Measurements from ENCODE around the gene SLC22A17. TPM values are rescaled to one million over a fixed set of nuclear protein-coding genes. Genes with fewer than 3 reads are reported as not detected.

Gene SLC22A17
- total and polyA plus RNA-seq, 4 donors = 1.1 to 14.6 (median 2.6) TPM

DNA sequence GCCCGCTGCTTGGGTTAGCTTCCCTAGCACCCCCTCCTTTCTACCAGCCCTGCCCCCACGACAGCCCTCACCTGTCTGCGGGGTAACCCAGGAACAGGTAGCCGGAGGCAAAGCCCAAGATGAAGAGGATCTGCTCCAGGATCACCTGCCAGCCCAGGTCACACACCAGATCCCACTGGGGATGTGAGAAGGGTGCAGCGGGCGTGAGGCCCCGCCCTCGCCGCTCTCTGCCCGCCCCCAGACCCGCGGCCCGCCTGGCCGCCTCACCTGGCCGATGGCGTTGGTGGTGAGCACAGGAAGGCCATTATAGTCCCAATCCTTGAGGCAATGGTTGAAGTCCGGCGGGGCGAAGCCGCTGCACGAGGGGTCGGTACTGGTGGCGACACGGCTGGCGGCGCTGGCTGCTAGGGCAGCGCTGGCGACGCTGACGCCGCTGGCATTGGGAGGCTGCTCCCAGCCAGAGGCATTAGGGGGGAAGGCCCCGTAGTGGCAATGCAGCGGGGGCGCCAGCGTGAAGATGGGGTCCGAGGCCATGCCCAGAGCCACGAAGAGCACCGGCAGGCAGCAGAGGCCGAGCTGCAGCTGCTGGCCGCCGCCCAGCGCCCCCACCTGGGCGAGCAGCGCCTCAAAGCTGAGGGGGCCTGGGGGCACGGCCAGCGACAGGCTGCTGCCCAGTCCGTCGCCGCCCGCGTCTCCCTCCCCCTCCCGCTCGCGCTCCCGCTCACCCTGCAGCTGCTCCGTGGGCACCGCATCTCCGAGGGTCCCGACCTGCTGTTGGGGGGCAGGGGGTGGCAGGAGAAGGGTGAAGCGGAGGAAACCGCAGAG lies 794 bp downstream of the SLC22A17 start:
- Histone ChIP-seq H3K9ac (ENCODE audit: low read depth in 1 of 2, low read length in 2 of 2) (no peak overlapping the region), H3K36me3 (ENCODE audit: control insufficient read depth in 4 of 4, insufficient read depth in 3 of 4, low read depth in 1 of 4, low read length in 3 of 4) (no peaks in the 10 kb centered on the region), H3K4me3 (ENCODE audit: low read depth in 1 of 3, low read length in 3 of 3) (peak overlapping the region in 2 of 3 donors; percentile 31 to 55), H3K4me1 (ENCODE audit: control insufficient read depth in 4 of 4, insufficient read depth in 4 of 4, low read length in 3 of 4) (peaks cover 4 to 11% (median 8%) of the 10 kb centered on the region in 4 donors), H3K27ac (ENCODE audit: low read depth in 1 of 2, low read length in 2 of 2) (no peak overlapping the region), H3K9me3 (ENCODE audit: control insufficient read depth in 4 of 4, low read length in 3 of 4) (no peaks in the 10 kb centered on the region), H3K27me3 (ENCODE audit: control insufficient read depth in 4 of 4, insufficient read depth in 4 of 4, low read length in 3 of 4) (peaks cover 0 to 11% (median 2%) of the 10 kb centered on the region in 4 donors)
- WGBS = 12% methylated on average over 61 of the region's 61 CpGs
- TF ChIP-seq, protein P1, sequence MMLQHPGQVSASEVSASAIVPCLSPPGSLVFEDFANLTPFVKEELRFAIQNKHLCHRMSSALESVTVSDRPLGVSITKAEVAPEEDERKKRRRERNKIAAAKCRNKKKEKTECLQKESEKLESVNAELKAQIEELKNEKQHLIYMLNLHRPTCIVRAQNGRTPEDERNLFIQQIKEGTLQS (IDR thresholded peaks at IDR 0.05) = no peak
- no peak for TF ChIP-seq TAF1 (conservative IDR thresholded peaks at IDR 0.05)
- no peak for TF ChIP-seq RXRA (IDR thresholded peaks at IDR 0.05)
- TF ChIP-seq HNF4A (conservative IDR thresholded peaks at IDR 0.05) = no peak
- no peak for TF ChIP-seq FOXA2 (IDR thresholded peaks at IDR 0.05)
- TF ChIP-seq GABPA (IDR thresholded peaks at IDR 0.05 in 1 of 2, conservative IDR thresholded peaks at IDR 0.05 in 1 of 2) = no peak
- DNase-seq (ENCODE audit: low spot score) = no peak

GRCh38 chr14:23349156-23349845 lies 3.4 kb downstream of the SLC22A17 start:
- H3K4me1 ChIP-seq (ENCODE audit: control insufficient read depth in 4 of 4, insufficient read depth in 4 of 4, low read length in 3 of 4) = peaks cover 4 to 11% (median 8%) of the 10 kb centered on the region in 4 donors
- H3K27me3 ChIP-seq (ENCODE audit: control insufficient read depth in 4 of 4, insufficient read depth in 4 of 4, low read length in 3 of 4) = peaks cover 0 to 7% (median 2%) of the 10 kb centered on the region in 4 donors
- TF ChIP-seq, protein P2, sequence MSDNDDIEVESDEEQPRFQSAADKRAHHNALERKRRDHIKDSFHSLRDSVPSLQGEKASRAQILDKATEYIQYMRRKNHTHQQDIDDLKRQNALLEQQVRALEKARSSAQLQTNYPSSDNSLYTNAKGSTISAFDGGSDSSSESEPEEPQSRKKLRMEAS (IDR thresholded peaks at IDR 0.05) = no peak
- TF ChIP-seq EGR1 (IDR thresholded peaks at IDR 0.05; ENCODE audit: low read depth in 2 of 2) (no peak), TAF1 (conservative IDR thresholded peaks at IDR 0.05) (no peak), HNF4A (conservative IDR thresholded peaks at IDR 0.05) (no peak), SP1 (IDR thresholded peaks at IDR 0.05) (no peak), RAD21 (IDR thresholded peaks at IDR 0.05) (no peak), GABPA (IDR thresholded peaks at IDR 0.05 in 1 of 2, conservative IDR thresholded peaks at IDR 0.05 in 1 of 2) (no peak), HNF4G (IDR thresholded peaks at IDR 0.05) (no peak), CTCF (IDR thresholded peaks at IDR 0.05; ENCODE audit: low read depth, low read length, missing input control) (no peak), ZBTB33 (IDR thresholded peaks at IDR 0.05) (no peak), RXRA (IDR thresholded peaks at IDR 0.05) (no peak), NR2F2 (IDR thresholded peaks at IDR 0.05) (no peak), JUND (IDR thresholded peaks at IDR 0.05) (no peak), FOXA2 (IDR thresholded peaks at IDR 0.05) (no peak), YY1 (IDR thresholded peaks at IDR 0.05) (no peak), FOXA1 (IDR thresholded peaks at IDR 0.05) (no peak), REST (IDR thresholded peaks at IDR 0.05) (no peak)
- TF ChIP-seq, protein P1 (IDR thresholded peaks at IDR 0.05) = no peak
- no peak overlapping the region for H3K4me3 ChIP-seq (ENCODE audit: low read depth in 1 of 3, low read length in 3 of 3)
- H3K36me3 ChIP-seq (ENCODE audit: control insufficient read depth in 4 of 4, insufficient read depth in 3 of 4, low read depth in 1 of 4, low read length in 3 of 4) = no peaks in the 10 kb centered on the region
- DNase-seq (ENCODE audit: low spot score) = no peak
- H3K9me3 ChIP-seq (ENCODE audit: control insufficient read depth in 4 of 4, low read length in 3 of 4) = no peaks in the 10 kb centered on the region
- 90% methylated on average over 8 of the region's 8 CpGs for WGBS
- no peak overlapping the region for H3K27ac ChIP-seq (ENCODE audit: low read depth in 1 of 2, low read length in 2 of 2)
- no peak overlapping the region for H3K9ac ChIP-seq (ENCODE audit: low read depth in 1 of 2, low read length in 2 of 2)
